ENCODE measurements around the gene KLHL20.

Gene KLHL20

DNA sequence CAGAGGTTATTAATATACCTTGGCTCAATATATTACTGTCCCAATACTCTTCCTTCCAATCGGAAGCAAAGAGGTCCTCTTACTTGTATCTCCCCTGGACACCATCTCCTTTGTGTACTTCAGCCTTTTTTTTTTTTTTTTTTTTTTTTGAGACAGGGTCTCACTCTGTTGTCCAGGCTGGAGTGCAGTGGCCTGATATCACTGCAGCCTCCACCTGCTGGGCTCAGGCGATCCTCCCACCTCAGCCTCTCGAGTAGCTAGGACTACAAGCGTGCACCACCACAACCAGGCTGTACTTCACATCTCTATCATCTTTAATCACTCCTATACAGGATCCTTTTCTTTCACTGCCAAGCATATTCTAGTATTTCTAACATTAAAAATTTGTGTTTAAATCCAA lies 106.9 kb downstream of the KLHL20 start:
- TF ChIP-seq, protein P1, sequence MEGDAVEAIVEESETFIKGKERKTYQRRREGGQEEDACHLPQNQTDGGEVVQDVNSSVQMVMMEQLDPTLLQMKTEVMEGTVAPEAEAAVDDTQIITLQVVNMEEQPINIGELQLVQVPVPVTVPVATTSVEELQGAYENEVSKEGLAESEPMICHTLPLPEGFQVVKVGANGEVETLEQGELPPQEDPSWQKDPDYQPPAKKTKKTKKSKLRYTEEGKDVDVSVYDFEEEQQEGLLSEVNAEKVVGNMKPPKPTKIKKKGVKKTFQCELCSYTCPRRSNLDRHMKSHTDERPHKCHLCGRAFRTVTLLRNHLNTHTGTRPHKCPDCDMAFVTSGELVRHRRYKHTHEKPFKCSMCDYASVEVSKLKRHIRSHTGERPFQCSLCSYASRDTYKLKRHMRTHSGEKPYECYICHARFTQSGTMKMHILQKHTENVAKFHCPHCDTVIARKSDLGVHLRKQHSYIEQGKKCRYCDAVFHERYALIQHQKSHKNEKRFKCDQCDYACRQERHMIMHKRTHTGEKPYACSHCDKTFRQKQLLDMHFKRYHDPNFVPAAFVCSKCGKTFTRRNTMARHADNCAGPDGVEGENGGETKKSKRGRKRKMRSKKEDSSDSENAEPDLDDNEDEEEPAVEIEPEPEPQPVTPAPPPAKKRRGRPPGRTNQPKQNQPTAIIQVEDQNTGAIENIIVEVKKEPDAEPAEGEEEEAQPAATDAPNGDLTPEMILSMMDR (IDR thresholded peaks at IDR 0.05), result no peak
- H3K4me3 ChIP-seq (ENCODE audit: low read depth in 1 of 2, low read length in 1 of 2), result no peak overlapping the region

DNA sequence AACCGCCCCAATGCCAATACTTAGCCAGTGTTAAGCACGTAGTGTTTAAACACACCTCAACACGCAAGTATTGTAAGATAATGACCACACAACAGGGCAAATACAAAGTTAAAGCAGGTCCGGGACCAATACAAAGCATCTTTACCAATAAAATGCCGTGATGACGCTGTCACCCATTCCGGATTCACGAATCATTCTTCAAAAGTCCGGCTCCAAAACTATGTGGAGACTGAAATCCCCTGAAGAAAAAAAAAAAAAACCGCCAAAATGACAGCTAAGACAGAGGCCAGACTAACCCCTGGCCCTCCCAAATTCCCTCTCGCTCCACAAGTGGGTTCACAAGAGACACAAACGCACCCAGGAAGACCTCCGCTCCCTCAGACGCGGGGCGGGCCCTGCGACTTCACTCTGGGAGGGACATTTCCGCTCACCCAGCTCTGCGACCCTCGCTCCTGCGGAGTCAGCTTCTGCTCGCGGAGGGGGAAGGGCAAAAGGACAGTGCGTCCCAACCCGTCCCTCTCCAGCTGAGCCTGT lies 109.1 kb downstream of the KLHL20 start:
- peak overlapping the region; percentile 91 for H3K27ac ChIP-seq
- H3K4me3 ChIP-seq (ENCODE audit: low read depth in 1 of 2, low read length in 1 of 2), result peak overlapping the region; percentile 77 to 88

More for the DNA sequence above, 106.9 kb downstream of the KLHL20 start:
- Histone ChIP-seq H3K27me3 (no peaks in the 10 kb centered on the region), H3K27ac (no peak overlapping the region), H3K4me1 (ENCODE audit: control insufficient read depth in 1 of 2, insufficient read depth in 1 of 2, low read depth in 1 of 2, low read length in 1 of 2) (peaks cover 12 to 22% of the 10 kb centered on the region in 2 experiments), H3K36me3 (no peaks in the 10 kb centered on the region), H3K9me3 (no peaks in the 10 kb centered on the region)

DNA sequence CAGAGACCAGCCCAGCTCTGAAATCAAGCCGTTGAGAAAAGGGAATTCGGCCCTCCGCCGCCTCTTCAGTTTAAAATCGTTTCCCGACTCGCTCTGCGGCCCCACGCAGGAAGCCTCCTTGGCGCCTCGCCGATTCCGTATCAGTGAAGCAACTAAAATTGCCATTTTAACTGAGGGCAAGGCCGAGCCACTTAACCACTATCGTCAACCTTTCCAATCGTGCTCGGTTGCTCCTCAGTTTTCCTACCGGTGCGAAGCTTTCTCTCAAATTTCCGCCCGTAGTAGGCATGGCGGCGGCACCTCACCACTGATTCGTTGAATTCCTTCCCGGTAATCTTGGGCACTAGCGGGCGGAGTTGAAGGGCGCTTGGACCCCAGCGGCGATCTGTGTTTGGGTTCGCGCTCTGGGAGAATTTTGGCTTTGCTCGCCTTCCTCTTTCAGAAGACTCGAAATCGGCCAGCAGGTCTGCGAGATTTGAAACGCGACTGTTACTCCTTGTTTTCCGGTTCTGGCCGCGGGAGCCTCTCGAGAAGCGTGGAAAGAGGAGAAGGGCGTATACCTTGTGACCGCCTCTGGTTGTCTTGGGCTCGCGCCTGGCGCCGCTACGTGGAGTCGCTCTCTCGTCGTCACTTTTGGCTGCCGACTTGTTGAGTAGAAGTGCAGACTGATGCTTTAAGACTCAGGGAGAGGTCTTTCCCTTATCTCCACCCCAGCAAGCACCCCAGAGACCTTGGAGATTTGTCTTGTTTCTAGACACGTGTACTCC lies 109.7 kb downstream of the KLHL20 start, which contains the start of the genes CENPL and DARS2:
Gene CENPL, minus strand, starts transcription at position 569 of the 767 bp plus-strand sequence. CDS start 13,584 bp downstream, outside the sequence.
Gene DARS2, plus strand, starts transcription at position 359 of the 767 bp plus-strand sequence. CDS start 557 bp downstream, outside the sequence.
- TF ChIP-seq, protein P1 (IDR thresholded peaks at IDR 0.05), result peak; percentile 44
- no peaks in the 10 kb centered on the region for H3K36me3 ChIP-seq
- H3K27ac ChIP-seq, result peak within 1 kb of the TSS; percentile 91
- peak within 1 kb of the TSS; percentile 77 to 88 for H3K4me3 ChIP-seq (ENCODE audit: low read depth in 1 of 2, low read length in 1 of 2)
- H3K4me1 ChIP-seq (ENCODE audit: control insufficient read depth in 1 of 2, insufficient read depth in 1 of 2, low read depth in 1 of 2, low read length in 1 of 2), result peaks cover 12 to 22% of the 10 kb centered on the region in 2 experiments
- H3K27me3 ChIP-seq, result no peaks in the 10 kb centered on the region
- H3K9me3 ChIP-seq, result no peaks in the 10 kb centered on the region

More for the DNA sequence above, 109.1 kb downstream of the KLHL20 start:
- Histone ChIP-seq H3K27me3 (no peaks in the 10 kb centered on the region), H3K9me3 (no peaks in the 10 kb centered on the region), H3K36me3 (no peaks in the 10 kb centered on the region), H3K4me1 (ENCODE audit: control insufficient read depth in 1 of 2, insufficient read depth in 1 of 2, low read depth in 1 of 2, low read length in 1 of 2) (peaks cover 12 to 22% of the 10 kb centered on the region in 2 experiments)
- TF ChIP-seq, protein P1 (IDR thresholded peaks at IDR 0.05), result no peak

DNA sequence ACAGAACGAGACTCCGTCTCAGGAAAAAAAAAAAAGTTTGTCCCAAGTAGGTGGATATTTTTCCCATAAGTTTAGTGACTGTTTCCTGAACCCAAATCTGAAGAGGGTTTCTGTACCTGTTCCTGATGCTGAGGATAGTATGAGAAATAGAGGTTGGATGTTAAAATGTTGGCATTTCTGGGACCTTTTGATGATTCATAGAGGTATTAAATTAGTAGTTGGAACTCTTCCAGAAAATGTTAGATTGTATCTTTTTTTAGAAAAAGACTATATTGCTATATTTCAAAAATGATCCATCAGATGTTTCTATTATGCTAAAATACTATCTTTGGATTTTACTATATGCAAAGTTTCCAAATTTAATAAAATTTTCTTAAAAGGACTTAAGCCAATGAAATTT lies 112.8 kb downstream of the KLHL20 start:
- Histone ChIP-seq H3K27me3 (no peaks in the 10 kb centered on the region), H3K36me3 (peaks cover 20% of the 10 kb centered on the region), H3K4me3 (ENCODE audit: low read depth in 1 of 2, low read length in 1 of 2) (no peak overlapping the region), H3K4me1 (ENCODE audit: control insufficient read depth in 1 of 2, insufficient read depth in 1 of 2, low read depth in 1 of 2, low read length in 1 of 2) (peaks cover 12 to 22% of the 10 kb centered on the region in 2 experiments), H3K9me3 (no peaks in the 10 kb centered on the region), H3K27ac (no peak overlapping the region)
- TF ChIP-seq, protein P1 (IDR thresholded peaks at IDR 0.05), result no peak

DNA sequence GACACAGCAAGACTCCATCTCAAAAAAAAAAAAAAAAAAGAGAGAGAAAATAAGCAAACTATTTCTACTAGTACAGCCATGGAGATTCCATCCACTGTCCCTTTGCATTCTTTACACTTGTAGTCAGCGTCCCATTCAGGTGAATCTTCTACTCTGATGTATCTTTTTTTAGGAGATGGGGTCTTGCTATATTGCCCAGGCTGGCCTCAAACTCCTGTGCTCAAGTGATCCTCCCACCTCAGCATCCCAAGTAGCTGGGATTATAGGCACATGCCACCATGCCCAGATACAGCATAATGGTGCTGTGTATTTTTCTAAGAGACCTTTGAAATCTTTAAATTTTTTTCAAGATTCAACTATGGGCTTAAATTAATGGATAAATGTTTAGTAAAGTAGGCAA lies 118.0 kb downstream of the KLHL20 start:
- no peaks in the 10 kb centered on the region for H3K4me1 ChIP-seq (ENCODE audit: control insufficient read depth in 1 of 2, insufficient read depth in 1 of 2, low read depth in 1 of 2, low read length in 1 of 2)
- H3K36me3 ChIP-seq, result peaks cover 34% of the 10 kb centered on the region
- H3K9me3 ChIP-seq, result no peaks in the 10 kb centered on the region
- no peaks in the 10 kb centered on the region for H3K27me3 ChIP-seq
- TF ChIP-seq, protein P1 (IDR thresholded peaks at IDR 0.05), result no peak
- no peak overlapping the region for H3K4me3 ChIP-seq (ENCODE audit: low read depth in 1 of 2, low read length in 1 of 2)
- no peak overlapping the region for H3K27ac ChIP-seq
